Globus pallidus (tissue), 1 donor: Measurements from ENCODE around the gene CDX4.
"Not testable (repeated sequence)": the region's sequence is repeated elsewhere in the genome, so short reads cannot be mapped to it uniquely, and the experiment has no call there.

Experiments used
- DNase-seq: peaks from one replicate; pipeline ENCODE4 v3.0.0-alpha.2; 2015; ENCODE audit warnings: low spot score

The CDX4 gene

GRCh38 chrX:73446831-73447230 lies at the start of gene CDX4:
Gene CDX4 (plus strand): TSS chrX:73447053. CDS start chrX:73447254, 201 bp downstream.
- DNase-seq, result no peak

GRCh38 chrX:73398185-73398914 lies 48.5 kb upstream of the CDX4 start:
- DNase-seq, result no peak

GRCh38 chrX:73400136-73400748 lies 46.6 kb upstream of the CDX4 start:
- DNase-seq, result no peak

GRCh38 chrX:73401591-73402266 lies 45.1 kb upstream of the CDX4 start:
- DNase-seq, result no peak

- no peak for DNase-seq
Observed at GRCh38 chrX:73412930-73413329, 33.9 kb upstream of the CDX4 start.

GRCh38 chrX:73447311-73447794 lies 500 bp downstream of the CDX4 start:
- no peak for DNase-seq

GRCh38 chrX:73448379-73448778 lies 1.5 kb downstream of the CDX4 start:
- DNase-seq, result no peak

- DNase-seq, result no peak
Observed at GRCh38 chrX:73455171-73455570, 8.3 kb downstream of the CDX4 start.

- DNase-seq, result no peak
Observed at GRCh38 chrX:73457306-73457705, 10.5 kb downstream of the CDX4 start.

- DNase-seq, result no peak
Observed at GRCh38 chrX:73468376-73468775, 21.5 kb downstream of the CDX4 start.

GRCh38 chrX:73478961-73479360 lies 32.1 kb downstream of the CDX4 start:
- DNase-seq, result no peak

GRCh38 chrX:73481521-73481920 lies 34.7 kb downstream of the CDX4 start:
- DNase-seq, result no peak

- no peak for DNase-seq
Observed at GRCh38 chrX:73490661-73491060, 43.8 kb downstream of the CDX4 start.

- not testable (repeated sequence) for DNase-seq
Observed at GRCh38 chrX:73492178-73492577, 45.3 kb downstream of the CDX4 start.
